K562 (cell line): ENCODE results near the gene UROD. TPM values are rescaled to one million over a fixed set of nuclear protein-coding genes. Genes with fewer than 3 reads are reported as not detected.

ENCODE experiments used
- AFF4 ChIP-seq: sonication (generic); formaldehyde crosslinking; IDR thresholded peaks from 2 replicates; pipeline ENCODE4 v1.8.0; 2023; ENCODE audit warnings: mild to moderate bottlenecking, missing genetic modification reagents
- ATF1 ChIP-seq, 2 experiments: fragments of 450-650 bp in 1 of 2; IDR thresholded peaks; 2 replicates each; pipeline ENCODE4 v1.6.1; 2016; ENCODE audit warnings: missing compliant biosample characterization in 1 of 2, missing genetic modification characterization in 1 of 2
- C11orf30 ChIP-seq: fragments of 450-650 bp; IDR thresholded peaks from 2 replicates; pipeline ENCODE4 v1.6.1; 2016; ENCODE audit warnings: low read depth, mild to moderate bottlenecking
- CREM ChIP-seq: IDR thresholded peaks from 2 replicates; pipeline ENCODE4 v1.6.1; 2014; ENCODE audit warnings: antibody characterized with exemption, low read depth
- HMBOX1 ChIP-seq: sonication (generic); IDR thresholded peaks from 2 replicates; pipeline ENCODE4 v1.6.1; 2016
- HNRNPH1 ChIP-seq: fragments of 200-400 bp; formaldehyde crosslinking; optimal IDR thresholded peaks from 2 replicates; pipeline ENCODE3; 2017; ENCODE audit warnings: low read depth, mild to moderate bottlenecking, low read length, moderate library complexity
- MBD1 ChIP-seq: fragments of 250-450 bp; sonication (Bioruptor Pico); IDR thresholded peaks from 2 replicates; pipeline ENCODE4 v1.8.0; 2022; ENCODE audit warnings: inconsistent platforms
- MEF2D ChIP-seq: conservative IDR thresholded peaks from 2 replicates; pipeline ENCODE4 v1.6.1; 2016; ENCODE audit warnings: low read depth, missing genetic modification characterization, missing compliant biosample characterization
- MEIS2 ChIP-seq: fragments of 450-650 bp; IDR thresholded peaks from 2 replicates; pipeline ENCODE4 v1.6.1; 2014; ENCODE audit warnings: mild to moderate bottlenecking; ENCODE audit not compliant: partially characterized antibody
- PHF8 ChIP-seq: fragments of 200-600 bp; sonication (generic); IDR thresholded peaks from 2 replicates; pipeline ENCODE4 v1.6.1; 2012; ENCODE audit warnings: mixed run types, mild to moderate bottlenecking, inconsistent platforms, low read length, moderate library complexity, borderline replicate concordance
- SAP30 ChIP-seq: fragments of 200-600 bp; sonication (generic); IDR thresholded peaks from 2 replicates; pipeline ENCODE4 v1.6.1; 2012; ENCODE audit warnings: borderline replicate concordance, low read depth, mild to moderate bottlenecking, moderate library complexity, low read length, control low read depth, inconsistent platforms; ENCODE audit not compliant: insufficient read depth, poor library complexity, severe bottlenecking
- SNIP1 ChIP-seq: fragments of 450-650 bp; IDR thresholded peaks from 2 replicates; pipeline ENCODE4 v1.7.1; 2017; ENCODE audit warnings: low read depth, mild to moderate bottlenecking
- TBP ChIP-seq: optimal IDR thresholded peaks from 2 replicates; pipeline ENCODE3; 2011; ENCODE audit warnings: low read depth, low read length, improper control_type of control experiment
- THRB ChIP-seq: fragments of 450-650 bp; formaldehyde crosslinking; conservative IDR thresholded peaks from 2 replicates; pipeline ENCODE4 v1.4.0; 2022; ENCODE audit warnings: mild to moderate bottlenecking, missing genetic modification characterization
- U2AF2 ChIP-seq: fragments of 200-400 bp; formaldehyde crosslinking; optimal IDR thresholded peaks from 2 replicates; pipeline ENCODE3; 2017; ENCODE audit warnings: low read depth, mild to moderate bottlenecking, low read length
- XRCC3 ChIP-seq: fragments of 450-650 bp; IDR thresholded peaks from 2 replicates; pipeline ENCODE4 v1.6.1; 2017; ENCODE audit warnings: mild to moderate bottlenecking, moderate library complexity
- ZBTB17 ChIP-seq: fragments of 450-650 bp; formaldehyde crosslinking; IDR thresholded peaks from 2 replicates; pipeline ENCODE4 v1.4.0; 2020; ENCODE audit warnings: mild to moderate bottlenecking
- ZEB2 ChIP-seq: fragments of 450-650 bp; IDR thresholded peaks from 2 replicates; pipeline ENCODE4 v1.6.1; 2016
- ZNF282 ChIP-seq: sonication (generic); formaldehyde crosslinking; IDR thresholded peaks from 2 replicates; pipeline ENCODE4 v1.8.1; 2023; ENCODE audit warnings: missing genetic modification reagents
- ZNF316 ChIP-seq: fragments of 450-650 bp; IDR thresholded peaks from 2 replicates; pipeline ENCODE4 v1.6.1; 2016
- ZNF707 ChIP-seq: fragments of 250-450 bp; sonication (Bioruptor Pico); conservative IDR thresholded peaks from 2 replicates; pipeline ENCODE4 v1.8.0; 2022; ENCODE audit warnings: inconsistent platforms, mild to moderate bottlenecking, moderate library complexity
- polyA plus RNA-seq, 8 experiments: library from polyadenylated mRNA; depleted of rRNA in 4 of 8; stranded (reverse) in 5 of 8; unstranded in 3 of 8; fragments of >200 nt; fragmentation: Nextera tagmentation in 2 of 8; fragmentation: Illumina TruSeq in 1 of 8; extraction: Ambion mirVana in 2 of 8; extraction: Trizol in 1 of 8; gene quantifications; 2 replicates each; pipeline versions ENCODE4 v1.2.1 to v1.2.3, GENCODE V29; 2011 to 2014; ENCODE audit warnings: inconsistent platforms in 1 of 8, missing spikeins in 1 of 8
- total RNA-seq, 7 experiments: library from RNA; depleted of rRNA in 6 of 7; stranded (reverse); fragments of >200 nt in 6 of 7; fragmentation: Illumina TruSeq in 2 of 7; extraction: Trizol in 2 of 7; gene quantifications; 2 replicates each; pipeline versions ENCODE4 v1.2.1 to v1.2.3, GENCODE V29; 2011 to 2021; ENCODE audit warnings: low replicate concordance in 1 of 7

Gene UROD
- total and polyA plus RNA-seq, 9 of the 15 experiments (the other 6 are each of a cell fraction or from before 2014, with no cell fraction given), result 533 to 2,933 (median 1,100) TPM

GRCh38 chr1:45012639-45013278 is 705 bp downstream of the UROD start (continued):
- peak; percentile 84 for TF ChIP-seq MEIS2
- TF ChIP-seq ZEB2, result peak; percentile 17; the same call in 1 of the 2 replicates
- peak; percentile 63; the same call in 1 of the 2 replicates for TF ChIP-seq HMBOX1
- no peak for TF ChIP-seq HNRNPH1
- no peak for TF ChIP-seq ZNF282 (CRISPR knock-in tag)
- TF ChIP-seq ZNF316, result no peak
- no peak for TF ChIP-seq SNIP1
- TF ChIP-seq ZBTB17 (CRISPR knock-in tag), result peak; percentile 43; the same call in 1 of the 2 replicates
- no peak for TF ChIP-seq U2AF2
- no peak for TF ChIP-seq ATF1 (CRISPR knock-in tag; IDR thresholded peaks at IDR 0.05)
- peak; percentile 73 for TF ChIP-seq ATF1 (tag; IDR thresholded peaks at IDR 0.05)
- TF ChIP-seq AFF4, result no peak; the same call in 1 of the 2 replicates
- no peak; the same call in 1 of the 2 replicates for TF ChIP-seq THRB (CRISPR knock-in tag)
- no peak for TF ChIP-seq MBD1 (CRISPR knock-in tag)
- TF ChIP-seq C11orf30, result no peak
- peak; percentile 69 for TF ChIP-seq SAP30
- TF ChIP-seq PHF8, result no peak
- TF ChIP-seq ZNF707 (CRISPR knock-in tag), result 0 out of 2 replicates have a peak, but pooled peaks have one; percentile 11
- TF ChIP-seq MEF2D (tag), result no peak
- peak; percentile 90 for TF ChIP-seq CREM
- TF ChIP-seq TBP, result peak; percentile 80
- no peak for TF ChIP-seq XRCC3
